Hepatocyte (in vitro differentiated cells): ENCODE results near the gene STX3.

ENCODE experiments used
- CTCF ChIP-seq: fragments of 200-600 bp; sonication (generic); IDR thresholded peaks from 2 replicates; pipeline ENCODE4 v1.5.1; 2016; ENCODE audit warnings: antibody characterized with exemption, mild to moderate bottlenecking; ENCODE audit not compliant: poor library complexity
- EZH2phosphoT487 ChIP-seq: fragments of 200-600 bp; sonication (generic); IDR thresholded peaks from one replicate; pipeline ENCODE4 v1.6.1; 2018; ENCODE audit warnings: antibody characterized with exemption, mild to moderate bottlenecking, low read depth, moderate library complexity; ENCODE audit not compliant: unreplicated experiment, severe bottlenecking

GRCh38 chr11:59810189-59810910 is 55.2 kb downstream of the STX3 start, which contains the start of gene MRPL16:
- TF ChIP-seq EZH2phosphoT487 = no peak
- peak; percentile 41 for TF ChIP-seq CTCF
